Hematopoietic multipotent progenitor cell treated with erythropoietin and hydrocortisone succinate and interleukin-3 and kit ligand, for 15 days (in vitro differentiated cells): ENCODE data around the gene ZNF93.
"Not testable (repeated sequence)": the region's sequence is repeated elsewhere in the genome, so short reads cannot be mapped to it uniquely, and the experiment has no call there.

Experiments
- DNase-seq: peaks from one replicate; pipeline ENCODE4 v3.0.0-alpha.2; 2015; ENCODE audit warnings: low spot score

The ZNF93 gene

DNA sequence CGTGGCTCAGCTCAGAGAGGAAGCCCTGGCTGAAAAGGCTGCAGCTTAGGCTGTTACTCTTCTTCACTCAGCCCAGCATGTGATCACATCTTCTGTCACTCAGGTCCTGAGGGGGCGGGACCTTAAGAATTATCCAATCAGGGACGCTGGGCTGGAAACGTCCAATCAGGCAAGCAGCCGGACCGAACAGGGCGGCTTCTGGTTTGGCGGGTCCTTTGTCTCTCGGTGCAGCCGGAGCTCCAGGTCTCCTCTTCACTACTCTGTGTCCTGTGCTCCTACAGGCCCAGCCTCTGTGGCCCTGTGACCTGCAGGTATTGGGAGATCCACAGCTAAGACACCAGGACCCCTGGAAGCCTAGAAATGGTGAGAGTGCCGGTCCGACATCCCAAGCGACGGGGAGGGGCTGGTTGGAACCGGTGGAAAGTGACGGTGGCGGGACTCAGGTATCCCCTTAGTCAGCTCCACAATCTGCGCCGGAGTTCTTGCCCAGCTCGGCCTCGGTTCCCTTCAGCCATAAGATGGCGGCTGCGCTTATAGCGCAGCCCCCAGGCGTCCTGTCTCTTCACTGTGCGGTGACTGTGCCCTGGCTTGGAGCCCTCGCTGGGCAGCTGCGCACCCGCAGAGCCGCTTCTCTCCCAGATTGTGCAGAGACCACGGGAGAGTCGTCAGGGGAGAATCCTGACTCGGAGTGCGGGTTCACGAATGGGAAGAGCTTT is at the start of gene ZNF93:
TSS of gene ZNF93 (plus strand) at position 218 of the 716 bp plus-strand sequence. CDS start at position 361, 143 bp downstream.
- DNase-seq = no peak

DNA sequence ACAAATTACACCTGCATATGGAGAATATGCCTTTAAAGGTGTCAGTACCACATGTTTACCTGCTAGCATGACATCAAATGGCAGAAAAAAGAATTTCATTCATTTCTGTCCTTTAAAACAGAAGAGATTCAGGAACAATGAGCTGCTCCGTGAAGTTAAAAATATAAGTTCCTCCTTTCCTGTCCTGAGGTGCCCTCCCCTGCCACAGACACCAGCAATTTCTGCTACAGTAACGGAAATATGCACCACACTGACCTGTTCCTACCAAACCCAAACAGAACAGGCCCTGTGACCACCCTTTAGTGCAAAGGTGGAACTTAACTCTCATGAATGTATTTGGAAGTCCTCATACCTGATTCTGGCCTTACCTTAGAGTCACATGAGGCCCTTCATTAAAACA is 49.0 kb upstream of the ZNF93 start:
- DNase-seq = not testable (repeated sequence)

DNA sequence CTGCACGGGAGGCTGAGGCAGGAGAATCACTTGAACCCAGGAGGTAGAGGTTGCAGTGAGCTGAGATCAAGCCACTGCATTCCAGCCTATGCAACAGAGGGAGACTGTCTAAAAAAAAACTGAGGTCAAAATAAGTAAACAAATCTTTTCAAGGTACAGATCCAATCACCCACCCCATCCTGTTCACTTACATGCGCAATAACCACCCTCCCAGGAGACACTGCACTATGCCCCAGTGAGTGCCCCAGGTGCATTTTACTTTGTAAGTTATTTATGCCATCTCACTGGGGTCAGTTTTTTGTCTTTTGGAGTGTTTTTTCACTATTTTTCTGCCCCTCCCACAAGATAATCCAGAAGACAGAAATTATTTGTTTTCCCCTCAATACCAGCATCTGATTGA is 42.0 kb upstream of the ZNF93 start:
- DNase-seq = no peak

DNA sequence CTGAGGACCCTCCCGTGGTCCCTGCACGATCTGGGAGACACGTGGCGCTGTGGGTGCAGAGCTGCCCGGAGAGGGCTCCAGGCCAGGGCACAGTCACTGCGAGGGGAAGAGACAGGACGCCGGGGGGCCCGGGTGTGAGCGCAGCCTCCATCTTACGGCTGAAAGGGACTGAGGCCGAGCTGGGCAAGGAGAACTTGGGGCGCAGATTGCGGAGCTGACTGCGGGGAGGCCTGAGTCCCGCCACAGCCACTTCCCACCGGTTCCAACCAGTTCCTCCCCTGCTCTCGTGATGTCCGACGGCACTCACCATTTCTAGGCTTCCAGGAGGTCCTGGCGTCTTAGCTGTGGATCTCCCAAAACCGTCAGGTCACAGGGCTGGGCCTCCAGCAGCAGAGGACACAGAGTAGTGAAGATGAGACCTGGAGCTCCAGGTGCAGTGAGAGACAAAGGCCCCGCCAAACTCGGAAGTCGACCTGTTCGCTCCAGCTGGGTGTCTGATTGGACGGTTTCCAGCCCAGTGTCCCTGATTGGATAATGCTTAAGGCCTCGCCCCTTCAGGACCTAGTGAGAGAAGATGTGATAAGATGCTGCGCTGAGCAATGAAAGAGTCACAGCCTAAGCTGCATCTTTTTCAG is 39.9 kb upstream of the ZNF93 start:
- no peak for DNase-seq

DNA sequence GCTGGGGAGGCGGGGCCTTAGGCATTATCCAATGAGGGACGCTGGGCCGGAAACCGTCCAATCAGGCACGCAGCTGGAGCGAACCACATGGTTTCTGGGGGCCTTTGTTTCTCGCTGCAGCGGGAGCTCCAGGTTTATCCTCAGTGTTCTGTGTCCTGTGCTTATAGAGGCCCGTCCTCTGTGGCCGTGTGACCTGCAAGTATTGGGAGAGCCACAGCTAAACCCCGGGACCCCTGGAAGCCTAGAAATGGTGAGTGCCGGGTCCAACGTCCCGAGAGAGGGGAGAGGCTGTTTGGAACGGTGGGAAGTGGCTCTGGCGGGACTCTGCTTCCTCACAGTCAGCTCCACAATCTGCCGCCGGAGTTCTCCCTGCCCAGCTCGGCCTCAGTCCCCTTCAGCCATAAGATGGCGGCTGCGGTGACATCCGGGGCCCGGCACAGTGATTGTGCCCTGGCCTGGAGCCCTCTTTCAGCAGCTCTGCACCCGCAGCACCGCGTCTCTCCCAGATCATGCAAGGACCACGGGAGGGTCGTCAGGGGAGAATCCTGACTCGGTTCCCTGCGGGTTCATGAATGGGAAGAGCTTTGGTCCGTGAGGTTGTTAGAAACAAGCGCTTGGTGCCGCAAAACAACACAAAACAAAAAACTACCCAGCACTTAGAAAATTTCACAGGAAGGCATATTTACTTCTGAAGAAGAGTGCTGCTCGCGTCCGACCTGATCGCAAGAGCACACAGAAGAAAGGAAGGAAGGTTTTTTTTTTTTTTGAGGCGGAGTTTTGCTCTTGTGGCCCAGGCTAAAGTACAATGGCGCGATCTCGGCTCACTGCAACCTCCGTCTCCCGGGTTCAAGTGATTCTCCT is 34.8 kb upstream of the ZNF93 start, which contains the start of gene ZNF253:
TSS of gene ZNF253 (plus strand) at position 133 of the 861 bp plus-strand sequence. CDS start at position 248, 115 bp downstream.
- peak; percentile 64 for DNase-seq

DNA sequence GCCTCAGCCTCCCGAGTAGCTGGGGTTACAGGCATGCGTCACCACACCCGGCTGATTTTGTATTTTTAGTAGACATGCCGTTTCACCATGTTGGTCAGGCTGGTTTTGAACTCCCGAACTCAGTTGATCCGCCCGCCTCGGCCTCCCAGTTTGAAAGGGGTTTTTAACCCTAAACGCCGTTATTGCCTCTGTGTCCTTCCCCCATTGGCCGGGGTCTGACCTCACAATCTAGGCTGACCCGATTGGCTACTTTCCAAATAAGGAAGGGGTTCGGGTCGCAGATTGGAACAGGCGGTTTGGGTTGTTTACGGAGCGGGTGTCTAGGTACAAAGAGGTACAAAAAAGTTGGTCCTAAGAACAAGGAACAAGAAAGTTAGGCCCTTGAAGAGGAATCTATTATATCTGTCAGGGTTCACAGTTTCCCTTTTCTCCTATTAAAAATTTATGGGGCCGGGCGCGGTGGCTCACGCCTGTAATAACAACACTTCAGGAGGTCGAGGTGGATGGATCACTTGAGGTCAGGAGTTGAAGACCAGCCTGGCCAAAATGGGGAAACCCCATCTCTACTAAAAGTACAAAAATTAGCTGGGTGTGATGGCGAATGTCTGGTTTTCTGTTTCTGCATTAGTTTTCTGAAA is 34.0 kb upstream of the ZNF93 start:
- DNase-seq = no peak

DNA sequence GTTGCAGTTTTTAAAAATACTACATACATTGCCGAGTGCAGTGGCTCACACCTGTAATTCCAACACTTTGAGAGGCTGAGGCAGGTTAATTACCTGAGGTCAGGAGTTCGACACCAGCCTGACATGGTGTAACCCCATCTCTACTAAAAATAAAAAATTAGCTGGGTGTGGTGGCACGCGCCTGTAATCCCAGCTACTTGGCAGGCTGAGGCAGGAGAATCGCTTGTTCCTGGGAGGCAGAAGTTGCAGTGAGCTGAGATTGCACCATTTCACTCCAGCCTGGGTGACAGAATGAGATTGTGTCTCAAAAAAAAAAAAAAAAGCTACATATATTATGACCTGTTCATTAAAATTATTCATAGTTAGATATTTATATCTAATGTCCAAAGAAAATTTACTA is 30.7 kb upstream of the ZNF93 start:
- not testable (repeated sequence) for DNase-seq

DNA sequence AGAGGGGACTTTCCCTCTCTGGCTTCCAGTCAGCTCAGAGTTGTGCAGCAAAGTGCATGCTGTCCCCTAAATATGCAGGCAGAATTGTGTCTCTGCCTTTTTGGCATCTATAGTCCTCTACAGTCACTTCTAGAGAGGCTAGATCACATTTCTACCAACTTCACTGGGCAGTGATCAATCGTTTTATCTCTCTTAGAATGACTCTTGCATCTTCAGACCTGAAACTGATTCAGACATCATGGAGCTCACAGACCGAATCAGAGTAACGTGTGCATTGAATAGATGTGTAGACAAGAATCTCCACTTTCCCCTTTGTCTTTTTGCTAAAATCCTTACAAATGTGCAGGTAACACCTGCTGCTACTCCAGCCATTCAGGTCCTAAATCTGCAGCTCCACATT is 28.8 kb upstream of the ZNF93 start:
- DNase-seq = no peak

DNA sequence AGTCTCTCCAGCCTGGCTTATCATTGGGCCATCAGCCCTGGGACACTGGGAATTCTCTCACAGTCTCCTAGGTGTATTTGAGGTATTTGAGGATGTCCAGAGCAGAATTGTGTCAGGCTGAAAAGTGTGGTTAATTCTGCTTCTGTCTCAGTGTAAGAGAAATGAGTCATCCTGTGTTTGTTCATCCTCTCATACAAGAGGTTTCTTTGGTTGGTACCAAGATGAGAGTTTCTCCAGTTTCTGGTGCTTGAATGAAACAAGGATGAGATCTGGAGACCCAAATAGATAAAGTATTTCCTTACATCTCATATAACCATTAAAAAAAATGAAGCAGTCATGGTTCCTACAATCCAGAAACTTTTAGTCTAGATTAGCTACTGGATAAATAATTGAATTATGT is 27.4 kb upstream of the ZNF93 start:
- DNase-seq = no peak

DNA sequence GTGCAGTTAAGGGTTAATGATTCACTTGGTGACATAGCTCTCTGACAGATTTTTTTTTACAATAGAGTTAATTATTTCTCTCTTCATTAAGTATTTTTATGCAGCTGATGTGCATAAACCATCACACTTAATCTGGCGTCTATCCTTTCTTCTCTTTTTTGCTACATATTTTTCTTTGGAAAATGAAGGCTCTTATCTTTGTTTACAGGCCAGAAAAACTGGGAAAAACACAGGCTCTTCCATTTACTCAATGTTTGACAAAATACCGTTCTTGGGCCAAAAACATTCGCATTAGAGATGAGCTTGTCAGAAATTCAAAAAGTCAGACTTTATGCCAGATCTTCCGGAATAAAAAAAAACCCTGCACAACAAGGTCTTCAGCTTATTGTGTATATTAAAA is 23.0 kb upstream of the ZNF93 start:
- DNase-seq = no peak

DNA sequence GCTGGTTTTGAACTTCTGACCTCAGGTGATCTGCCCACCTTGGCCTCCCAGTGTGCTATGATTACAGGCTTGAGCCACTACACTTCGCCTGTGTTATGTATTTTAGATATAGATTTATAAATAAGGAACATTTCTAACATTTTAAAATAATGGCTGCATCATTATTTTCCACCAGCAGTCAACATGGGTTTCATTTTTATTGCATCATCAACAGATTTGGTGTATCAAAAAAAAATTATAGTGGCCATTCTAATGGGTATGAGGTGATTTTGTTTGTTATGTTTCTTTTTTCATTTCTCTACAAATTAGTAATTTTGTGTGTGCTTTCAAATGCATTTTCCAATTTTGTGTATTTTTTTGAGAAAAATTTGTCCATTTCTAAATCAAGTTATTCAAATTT is 16.2 kb upstream of the ZNF93 start:
- no peak for DNase-seq

DNA sequence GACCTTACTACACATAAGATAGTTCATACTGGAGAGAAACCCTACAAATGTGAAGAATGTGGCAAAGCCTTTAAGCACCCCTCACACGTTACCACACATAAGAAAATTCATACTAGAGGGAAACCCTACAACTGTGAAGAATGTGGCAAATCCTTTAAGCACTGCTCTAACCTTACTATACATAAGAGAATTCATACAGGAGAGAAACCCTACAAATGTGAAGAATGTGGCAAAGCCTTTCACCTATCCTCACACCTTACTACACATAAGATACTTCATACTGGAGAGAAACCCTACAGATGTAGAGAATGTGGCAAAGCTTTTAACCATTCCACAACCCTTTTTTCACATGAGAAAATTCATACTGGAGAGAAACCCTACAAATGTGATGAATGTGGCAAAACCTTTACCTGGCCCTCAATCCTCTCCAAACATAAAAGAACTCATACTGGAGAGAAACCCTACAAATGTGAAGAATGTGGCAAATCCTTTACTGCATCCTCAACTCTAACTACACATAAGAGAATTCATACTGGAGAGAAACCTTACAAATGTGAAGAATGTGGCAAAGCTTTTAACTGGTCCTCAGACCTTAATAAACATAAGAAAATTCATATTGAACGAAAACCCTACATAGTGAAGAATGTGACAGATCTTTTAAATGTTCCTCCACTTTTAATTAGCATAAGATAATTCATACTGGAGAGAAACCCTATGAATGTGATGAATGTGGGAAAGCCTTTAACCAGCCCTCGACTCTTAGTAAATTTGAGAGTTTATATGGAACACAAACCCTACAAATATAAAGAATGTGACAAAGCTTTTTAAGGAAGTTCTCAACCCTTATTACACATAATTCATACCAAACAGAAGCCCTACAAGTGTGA is 8.4 kb upstream of the ZNF93 start:
- not testable (repeated sequence) for DNase-seq

DNA sequence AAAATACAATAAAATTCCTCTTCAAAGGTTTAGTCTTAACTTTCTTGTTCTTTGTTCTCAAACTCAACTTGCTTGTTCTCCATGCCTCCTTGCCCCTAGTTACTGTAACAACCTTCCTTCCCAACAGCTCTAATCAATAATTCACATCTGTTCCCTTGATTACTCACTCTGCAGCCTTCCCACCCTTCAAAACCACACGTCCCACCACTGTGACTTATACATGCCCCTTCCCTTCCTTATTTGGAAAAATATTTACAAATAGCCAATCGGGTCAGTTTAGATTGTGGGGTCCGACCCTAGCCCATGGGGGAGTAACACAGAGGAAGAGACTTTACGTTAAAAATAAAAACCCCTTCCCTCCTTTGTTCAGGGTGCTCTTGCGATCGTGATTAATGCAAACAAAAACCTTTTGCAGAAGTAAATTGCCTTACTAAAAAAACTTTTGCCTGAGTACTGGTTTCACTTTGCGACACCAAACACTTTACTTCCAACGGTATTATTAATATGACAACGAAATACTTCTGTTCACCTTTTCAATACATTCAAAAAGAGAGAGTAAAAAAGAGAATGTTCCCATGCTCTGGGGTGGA is 512 bp upstream of the ZNF93 start:
- no peak for DNase-seq

DNA sequence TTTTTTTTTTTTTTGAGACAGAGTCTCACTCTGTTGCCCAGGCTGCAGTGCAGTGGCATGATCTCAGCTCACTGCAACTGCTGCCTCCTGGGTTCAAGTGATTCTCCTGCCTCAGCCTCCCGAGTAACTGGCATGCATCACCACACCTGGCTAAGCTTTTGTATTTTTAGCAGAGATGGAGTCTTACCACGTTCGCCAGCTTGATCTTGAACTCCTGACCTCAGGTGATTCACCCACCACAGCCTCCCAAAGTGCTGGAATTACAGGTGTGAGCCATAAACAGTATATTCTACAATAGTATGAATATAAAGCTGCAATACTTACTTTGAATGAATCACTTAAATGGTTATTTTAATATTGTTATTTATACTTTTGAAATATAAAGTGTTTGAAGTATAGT is 6.8 kb downstream of the ZNF93 start:
- DNase-seq = not testable (repeated sequence)

DNA sequence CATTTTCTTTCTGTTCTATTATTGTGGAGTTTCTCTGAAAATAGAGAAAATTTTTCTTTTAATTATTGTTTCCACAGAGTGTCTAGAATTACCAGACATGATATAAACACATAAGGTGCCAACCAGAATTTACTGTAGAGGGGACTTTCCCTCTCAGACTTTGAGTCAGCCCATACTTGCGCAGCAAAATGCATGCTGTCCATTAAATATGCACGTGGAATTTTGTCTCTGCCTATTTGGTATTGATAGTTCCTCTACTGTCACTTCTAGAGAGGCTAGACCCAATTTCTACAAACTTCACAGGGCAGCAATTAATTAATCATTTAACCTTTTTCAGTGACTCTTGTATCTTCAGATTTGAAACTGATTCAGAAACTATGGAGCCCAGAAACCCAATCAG is 8.9 kb downstream of the ZNF93 start:
- no peak for DNase-seq

DNA sequence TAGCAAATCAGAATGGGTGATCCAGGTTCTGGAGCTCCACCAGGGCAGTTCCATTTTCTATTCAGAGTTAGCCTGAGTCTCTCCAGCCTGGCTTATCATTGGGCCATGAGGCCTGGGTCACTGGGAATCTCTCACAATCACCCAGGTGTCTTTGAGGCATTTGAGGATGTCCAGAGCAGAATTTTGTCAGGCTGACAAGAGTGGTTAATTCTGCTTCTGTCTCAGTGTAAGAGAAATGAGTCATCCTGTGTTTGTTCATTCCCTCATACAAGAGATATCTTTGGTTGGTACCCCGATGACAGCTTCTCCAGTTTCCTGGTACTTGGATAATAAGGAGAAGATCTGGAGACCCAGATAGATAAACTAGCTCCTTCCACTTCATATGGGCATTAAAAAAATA is 10.4 kb downstream of the ZNF93 start:
- no peak for DNase-seq

DNA sequence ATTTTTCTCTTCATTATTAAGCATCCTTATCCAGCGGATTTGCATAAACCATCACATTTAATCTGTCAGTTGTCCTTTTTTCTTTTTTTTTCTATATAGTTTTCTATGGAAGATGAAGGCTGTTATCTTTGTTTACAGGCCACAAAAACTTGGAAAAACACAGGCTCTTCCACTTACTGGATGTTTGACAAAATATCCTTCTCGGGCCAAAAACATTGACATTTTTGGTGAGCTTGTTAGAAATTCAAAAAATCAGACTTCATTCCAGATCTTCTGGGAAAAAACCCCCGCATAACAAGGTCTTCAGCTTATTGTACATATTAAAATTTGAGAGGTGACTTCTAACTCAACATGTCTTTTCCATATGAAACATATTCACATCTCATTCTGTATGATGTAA is 13.8 kb downstream of the ZNF93 start:
- DNase-seq = no peak

DNA sequence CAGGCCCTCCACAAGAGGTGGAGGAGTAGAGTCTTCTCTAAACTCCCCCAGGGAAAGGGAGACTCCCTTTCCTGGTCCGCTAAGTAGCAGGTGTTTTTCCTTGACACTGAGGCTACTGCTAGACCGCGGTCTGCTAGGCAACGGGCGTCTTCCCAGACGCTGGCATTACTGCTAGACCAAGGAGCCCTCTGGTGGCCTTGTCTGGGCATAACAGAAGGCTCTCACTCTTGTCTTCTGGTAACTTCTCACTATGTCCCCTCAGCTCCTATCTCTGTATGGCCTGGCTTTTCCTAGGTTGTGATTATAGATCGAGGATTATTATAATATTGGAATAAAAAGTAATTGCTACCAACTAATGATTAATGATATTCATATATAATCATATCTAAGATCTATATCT is 29.7 kb downstream of the ZNF93 start:
- not testable (repeated sequence) for DNase-seq

DNA sequence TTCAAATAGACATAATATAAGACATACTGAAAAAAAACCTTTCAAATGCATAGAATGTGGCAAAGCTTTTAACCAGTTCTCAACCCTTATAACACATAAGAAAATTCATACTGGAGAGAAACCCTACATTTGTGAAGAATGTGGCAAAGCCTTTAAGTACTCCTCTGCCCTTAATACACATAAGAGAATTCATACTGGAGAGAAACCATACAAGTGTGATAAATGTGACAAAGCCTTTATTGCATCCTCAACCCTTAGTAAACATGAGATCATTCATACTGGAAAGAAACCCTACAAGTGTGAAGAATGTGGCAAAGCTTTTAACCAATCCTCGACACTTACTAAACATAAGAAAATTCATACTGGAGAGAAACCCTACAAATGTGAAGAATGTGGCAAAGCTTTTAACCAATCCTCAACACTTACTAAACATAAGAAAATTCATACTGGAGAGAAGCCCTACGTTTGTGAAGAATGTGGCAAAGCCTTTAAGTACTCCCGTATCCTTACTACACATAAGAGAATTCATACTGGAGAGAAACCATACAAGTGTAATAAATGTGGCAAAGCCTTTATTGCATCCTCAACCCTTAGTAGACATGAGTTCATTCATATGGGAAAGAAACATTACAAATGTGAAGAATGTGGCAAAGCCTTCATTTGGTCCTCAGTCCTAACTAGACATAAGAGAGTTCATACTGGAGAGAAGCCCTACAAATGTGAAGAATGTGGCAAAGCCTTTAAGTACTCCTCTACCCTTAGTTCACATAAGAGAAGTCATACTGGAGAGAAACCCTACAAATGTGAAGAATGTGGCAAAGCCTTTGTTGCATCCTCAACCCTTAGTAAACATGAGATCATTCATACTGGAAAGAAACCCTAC is 32.9 kb downstream of the ZNF93 start:
- DNase-seq = not testable (repeated sequence)

DNA sequence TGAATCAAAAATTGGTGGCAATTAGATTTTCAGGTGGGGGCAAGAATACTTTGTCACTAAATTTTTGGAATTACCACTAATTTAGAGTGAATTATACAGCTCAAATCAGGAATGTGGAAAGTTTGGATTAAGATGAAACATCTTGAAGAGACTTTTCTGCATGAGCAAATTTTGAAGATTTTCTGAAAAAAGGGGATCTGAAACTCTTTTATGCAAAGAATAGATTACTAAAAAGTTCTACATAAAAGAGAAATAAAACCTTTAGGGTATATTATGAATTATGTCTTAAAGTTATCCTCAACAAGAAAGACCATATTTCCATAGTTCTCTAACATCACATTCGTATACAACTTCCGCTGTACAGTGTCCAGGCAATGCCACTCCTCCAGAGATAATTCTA is 36.7 kb downstream of the ZNF93 start:
- no peak for DNase-seq
